C1 segment of cervical spinal cord (tissue), 14 donors: Measurements from ENCODE around the gene OR52M1.
"Not testable (repeated sequence)": the region's sequence is repeated elsewhere in the genome, so short reads cannot be mapped to it uniquely, and the experiment has no call there.

Source experiments
- DNase-seq, 14 donors: peaks; one replicate each; lab custom pipeline; 2025; lab: John Stamatoyannopoulos, UW

OR52M1 gene, protein sequence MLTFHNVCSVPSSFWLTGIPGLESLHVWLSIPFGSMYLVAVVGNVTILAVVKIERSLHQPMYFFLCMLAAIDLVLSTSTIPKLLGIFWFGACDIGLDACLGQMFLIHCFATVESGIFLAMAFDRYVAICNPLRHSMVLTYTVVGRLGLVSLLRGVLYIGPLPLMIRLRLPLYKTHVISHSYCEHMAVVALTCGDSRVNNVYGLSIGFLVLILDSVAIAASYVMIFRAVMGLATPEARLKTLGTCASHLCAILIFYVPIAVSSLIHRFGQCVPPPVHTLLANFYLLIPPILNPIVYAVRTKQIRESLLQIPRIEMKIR

GRCh38 chr11:4544891-4545290 is at the start of gene OR52M1:
Gene OR52M1, plus strand, starts transcription at chr11:4545191. Its CDS starts 0 bp downstream, at chr11:4545191.
- DNase-seq, result no peak

- no peak for DNase-seq
Measured at GRCh38 chr11:4495487-4495886, 49.5 kb upstream of the OR52M1 start.

DNA sequence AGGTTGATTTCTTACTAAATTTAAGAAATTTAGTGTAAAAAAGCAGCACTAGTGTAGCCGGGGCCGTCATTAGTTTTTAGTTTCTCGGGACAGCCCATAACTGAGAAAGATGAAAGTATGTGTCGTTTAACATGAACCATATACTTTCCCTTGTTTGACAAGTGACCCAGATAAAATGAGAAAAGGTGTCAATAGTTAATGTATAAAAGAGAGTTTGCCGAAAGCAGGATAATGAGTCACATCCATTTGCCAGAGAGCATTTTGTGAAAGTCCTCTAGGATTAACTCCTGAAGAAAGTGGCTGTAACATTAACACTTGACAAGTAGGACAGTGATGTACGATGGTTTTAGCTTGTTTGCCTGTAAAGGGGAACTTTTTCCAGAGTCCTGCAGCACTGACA is 49.0 kb upstream of the OR52M1 start:
- DNase-seq, result no peak

DNA sequence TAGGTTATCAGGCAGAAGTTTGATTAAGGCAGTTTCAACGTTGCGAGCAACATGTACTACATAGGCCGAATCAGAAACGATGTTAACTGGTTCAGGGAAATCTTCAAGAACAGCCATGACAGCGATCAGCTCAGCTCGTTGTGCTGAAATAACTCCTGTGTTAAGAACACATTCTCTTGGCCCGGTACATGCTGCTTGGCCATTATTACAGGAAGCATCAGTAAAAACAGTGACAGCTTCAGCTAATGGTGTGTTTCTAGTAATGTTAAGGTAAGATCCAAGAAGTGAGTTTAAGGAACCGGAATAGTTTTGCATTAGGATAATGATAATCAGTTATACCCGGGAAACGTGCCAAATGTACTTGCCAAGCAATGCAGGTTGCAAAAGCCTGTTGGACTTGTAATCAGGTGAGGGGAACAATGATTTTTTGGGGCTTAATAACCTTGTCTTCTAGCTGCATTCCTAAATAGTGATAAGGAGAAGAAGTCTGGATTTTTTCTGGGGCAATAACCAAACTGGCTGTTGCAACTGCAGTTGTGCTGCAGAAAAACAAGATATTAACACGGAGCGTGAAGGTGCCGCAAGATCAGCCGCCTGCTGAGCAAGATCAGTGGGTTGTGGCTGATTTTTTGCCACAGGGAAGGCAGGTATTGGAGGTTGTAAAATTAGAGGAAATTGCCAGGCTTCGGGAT is 48.3 kb upstream of the OR52M1 start:
- DNase-seq, result no peak

GRCh38 chr11:4508886-4509285 is 36.1 kb upstream of the OR52M1 start:
- no peak for DNase-seq

DNA sequence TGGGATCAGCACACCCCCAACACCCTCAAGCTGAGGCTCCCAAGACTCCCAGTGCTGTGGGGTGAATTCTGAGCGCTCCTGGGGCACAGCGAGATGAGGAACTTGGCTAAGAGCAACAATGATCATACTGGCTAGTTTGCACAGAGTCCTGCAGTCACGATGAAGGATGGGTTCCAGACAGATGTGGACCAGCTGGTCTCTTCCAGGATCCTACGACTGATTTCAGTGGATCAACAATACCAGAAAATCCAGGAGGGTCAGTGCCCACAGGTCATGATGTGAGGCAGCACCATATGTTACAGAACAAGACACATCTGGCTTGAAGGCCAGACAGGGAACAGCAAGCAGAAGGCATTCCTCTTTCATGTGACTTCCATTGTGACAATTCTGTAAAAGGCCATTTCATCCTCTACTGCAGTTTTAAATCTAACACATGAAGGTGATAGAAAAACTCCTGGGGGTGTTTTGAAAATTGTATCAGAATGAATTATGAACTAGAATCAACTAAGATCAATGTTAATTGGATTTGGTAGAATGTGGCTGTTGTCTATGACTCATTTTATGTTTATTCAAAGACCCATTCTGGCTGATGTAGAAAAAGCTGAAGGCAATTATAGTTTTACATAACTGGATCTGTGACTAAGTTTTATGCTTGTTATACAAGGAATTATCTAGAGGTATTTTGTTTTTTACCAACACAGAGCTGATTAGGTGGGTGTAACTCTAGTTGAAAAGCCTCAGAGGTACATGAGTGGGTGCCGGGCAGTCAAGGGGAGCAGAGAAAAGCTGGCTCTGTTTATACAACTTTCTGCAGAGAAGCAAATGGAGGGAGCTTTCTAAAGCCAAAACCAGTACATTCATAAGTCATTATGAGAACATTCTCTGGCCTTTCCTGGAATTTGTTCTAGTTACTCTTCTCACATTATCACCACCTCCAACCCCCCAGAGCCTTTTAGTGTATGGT is 33.4 kb upstream of the OR52M1 start:
- DNase-seq, result no peak

DNA sequence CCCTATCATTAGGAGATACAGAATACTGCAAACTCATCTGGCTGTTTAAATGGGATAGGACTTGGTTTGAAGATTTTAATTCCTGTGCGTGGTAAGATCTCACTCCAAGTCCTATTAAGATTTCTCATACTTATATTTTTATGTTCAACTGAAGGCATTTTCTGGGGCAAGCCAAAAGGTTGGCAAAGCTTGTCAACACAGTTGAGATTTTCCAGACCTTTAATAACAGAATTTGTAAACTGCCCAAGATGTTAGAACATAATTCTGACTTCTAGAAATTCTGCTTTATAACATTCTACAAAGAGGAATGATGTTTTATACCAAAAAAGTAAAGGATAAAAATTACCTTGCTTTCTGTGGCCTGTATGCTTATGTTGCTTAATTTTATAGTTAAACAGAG is 30.8 kb upstream of the OR52M1 start:
- DNase-seq, result no peak

DNA sequence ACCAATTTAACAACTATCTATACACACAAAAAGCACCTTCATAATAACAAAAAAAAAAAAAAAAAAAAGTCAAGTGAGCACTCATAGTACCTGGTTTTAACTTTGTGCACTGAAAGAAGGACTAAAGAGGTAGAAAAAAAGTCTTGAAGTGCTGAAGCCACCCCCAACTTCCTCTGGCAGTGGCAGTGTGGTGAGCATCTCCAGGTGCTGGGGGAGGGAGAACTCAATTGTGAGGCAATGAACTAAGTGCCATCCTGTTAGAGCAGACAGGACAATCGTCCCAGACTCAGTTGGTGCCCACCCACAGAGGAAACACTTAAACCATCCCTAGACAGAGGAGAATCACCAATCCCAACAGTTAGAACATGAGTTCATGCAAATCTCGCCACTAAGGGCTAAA is 22.7 kb upstream of the OR52M1 start:
- no peak for DNase-seq

- no peak for DNase-seq
Measured at GRCh38 chr11:4522752-4523151, 22.2 kb upstream of the OR52M1 start.

DNA sequence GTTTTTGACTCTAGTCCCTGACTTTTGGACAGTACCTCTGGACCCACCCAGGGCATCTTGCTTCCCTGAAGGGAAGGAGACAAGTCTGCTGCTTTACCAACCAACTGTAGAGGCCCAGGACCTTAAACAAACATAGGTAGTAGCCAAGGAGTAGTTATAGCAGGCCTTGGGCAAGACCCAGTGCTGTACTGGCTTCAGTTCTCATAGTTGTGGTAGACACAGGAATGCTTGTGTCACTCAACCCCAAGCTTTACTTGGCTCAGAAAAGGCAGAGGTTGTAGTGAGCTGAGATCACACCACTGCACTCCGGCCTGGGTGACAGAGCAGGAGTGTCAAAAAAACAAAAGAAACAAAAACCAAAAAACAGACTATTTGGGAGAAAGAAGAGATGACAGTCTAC is 21.3 kb upstream of the OR52M1 start:
- DNase-seq, result no peak

DNA sequence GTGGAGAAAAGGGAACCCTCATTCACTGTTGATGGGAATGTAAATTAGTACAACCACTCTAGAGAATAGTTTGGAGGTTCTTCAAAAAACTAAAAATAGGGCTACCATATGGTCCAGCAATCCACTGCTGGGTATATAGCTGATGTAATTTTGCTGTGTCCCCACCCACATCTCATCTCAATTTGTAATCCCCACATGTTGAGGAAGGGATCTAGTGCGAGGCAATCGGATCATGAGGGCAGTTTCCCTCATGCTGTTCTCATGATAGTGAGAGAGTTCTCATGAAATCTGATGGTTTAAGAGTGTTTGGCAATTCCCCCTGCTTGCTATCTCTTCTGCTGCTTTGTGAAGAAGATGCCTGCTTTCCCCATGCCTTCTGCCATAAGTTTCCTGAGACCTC is 17.1 kb upstream of the OR52M1 start:
- DNase-seq, result no peak

- not testable (repeated sequence) for DNase-seq
Measured at GRCh38 chr11:4531686-4532085, 13.3 kb upstream of the OR52M1 start.

DNA sequence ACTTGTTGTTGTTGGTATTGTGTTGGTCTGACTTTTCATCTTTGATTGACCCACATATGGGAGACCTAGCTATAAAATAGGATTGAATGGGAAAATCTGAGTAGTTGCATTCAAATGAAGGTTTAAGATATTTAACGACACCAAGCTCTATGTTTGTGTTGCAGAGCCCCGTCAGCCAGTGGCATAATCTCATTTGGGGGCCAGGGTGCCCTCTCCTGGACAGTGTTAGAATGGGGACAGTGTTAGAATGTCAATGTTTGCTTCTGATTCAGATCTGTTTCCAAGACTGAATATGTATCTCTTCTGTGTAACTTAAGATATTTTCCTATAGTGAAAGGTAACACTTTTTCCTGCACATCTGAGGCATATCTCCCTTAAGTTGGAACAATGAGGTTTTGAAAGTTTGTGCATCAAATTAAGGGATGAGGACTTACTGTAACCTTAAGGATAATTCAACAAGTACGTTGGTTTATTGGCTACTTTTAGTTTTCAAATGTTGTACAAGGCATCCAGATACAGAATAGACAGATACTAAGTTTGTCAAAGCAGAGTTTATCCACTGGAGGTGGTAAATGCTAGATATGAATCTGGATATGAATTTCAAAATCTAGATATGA is 5.3 kb upstream of the OR52M1 start:
- peak in 5 of 14 donors; percentile 1 to 25 (median 3) for DNase-seq

DNA sequence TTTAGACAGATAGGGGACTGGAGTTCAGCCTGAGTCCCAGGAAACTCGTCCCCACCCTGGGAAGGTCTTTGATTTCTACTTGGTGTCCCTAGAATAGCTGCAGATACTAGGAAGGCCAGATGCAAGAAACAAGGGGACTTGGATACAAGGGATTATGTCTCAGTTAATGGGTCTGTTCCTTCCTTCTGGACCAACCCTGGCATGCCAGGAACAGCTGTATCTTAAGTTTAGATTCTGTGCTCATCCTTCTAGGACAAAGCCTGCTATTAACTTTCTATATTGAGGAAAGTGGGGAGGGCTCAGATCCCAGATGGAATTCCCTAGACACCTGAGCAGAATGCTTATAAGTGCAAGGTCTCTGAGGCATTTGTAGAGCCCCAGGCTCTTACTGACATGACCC is 3.9 kb upstream of the OR52M1 start:
- no peak for DNase-seq

GRCh38 chr11:4543561-4543960 is 1.4 kb upstream of the OR52M1 start:
- DNase-seq, result no peak

DNA sequence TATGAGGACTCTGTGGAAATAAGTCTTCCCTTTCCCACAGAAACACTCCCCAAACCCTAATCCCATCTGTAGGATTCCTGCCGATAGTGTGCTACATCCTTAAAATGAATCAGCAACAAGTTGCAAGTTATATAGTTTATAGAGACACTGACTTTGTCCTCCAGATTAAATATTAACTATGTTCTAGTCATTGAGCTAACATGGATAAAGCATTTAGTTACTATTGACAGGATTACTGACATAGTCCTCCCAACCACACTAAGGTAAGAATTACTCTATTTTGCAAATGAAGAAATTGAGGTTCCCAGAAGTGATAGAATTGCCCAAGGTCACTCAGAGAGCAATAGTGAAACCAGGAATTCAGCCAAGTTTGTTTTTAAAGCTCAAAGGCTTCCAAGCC is 1.9 kb downstream of the OR52M1 start:
- DNase-seq, result no peak

DNA sequence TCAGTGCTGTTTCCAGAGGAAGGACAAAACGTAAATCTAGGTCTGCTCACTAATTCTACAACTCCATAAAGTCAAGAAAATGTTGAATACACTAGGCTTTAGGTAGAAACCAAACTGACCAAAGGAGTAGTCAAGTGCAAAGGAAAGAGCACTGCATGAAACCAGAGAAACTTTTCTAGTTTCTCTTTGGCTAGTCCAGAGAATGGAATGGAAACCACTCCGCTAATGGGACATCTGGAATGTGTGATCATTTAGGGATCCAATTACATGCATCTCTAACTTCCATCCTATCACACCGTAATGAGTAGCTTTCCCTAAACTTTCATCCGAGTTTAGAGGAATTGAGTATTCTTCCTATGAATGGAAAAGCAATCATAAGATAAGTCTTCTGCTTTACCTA is 2.4 kb downstream of the OR52M1 start:
- DNase-seq, result no peak

DNA sequence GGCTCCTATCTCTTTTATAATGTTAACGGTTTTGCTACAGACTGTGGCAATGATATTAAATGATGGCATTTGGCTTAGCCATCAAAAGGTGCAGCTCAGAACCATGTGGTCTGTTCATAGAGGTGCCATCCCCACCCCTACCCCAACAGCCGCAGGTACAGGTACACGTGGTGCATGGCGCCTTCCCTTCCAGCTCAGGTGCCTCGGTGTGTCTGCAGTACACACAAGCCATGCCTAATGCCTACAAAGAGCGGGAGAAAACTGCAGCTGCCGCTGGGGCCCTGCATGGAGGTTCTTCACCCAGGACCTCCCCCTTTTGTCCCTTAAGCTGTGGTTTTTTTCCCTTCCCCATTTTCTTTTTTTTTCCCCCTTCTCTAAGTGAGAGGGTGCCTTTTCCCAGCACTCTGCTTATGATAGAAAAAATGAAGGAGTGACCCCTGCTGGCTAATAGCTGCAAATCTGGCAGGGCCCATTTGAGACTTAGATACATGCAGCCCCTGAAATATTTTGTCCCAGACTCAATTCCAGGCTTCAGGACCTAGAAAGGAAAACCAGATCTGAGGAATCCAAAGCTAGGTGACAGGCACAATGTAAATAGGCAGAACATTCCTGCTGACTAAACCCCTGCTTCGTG is 6.5 kb downstream of the OR52M1 start:
- no peak for DNase-seq

DNA sequence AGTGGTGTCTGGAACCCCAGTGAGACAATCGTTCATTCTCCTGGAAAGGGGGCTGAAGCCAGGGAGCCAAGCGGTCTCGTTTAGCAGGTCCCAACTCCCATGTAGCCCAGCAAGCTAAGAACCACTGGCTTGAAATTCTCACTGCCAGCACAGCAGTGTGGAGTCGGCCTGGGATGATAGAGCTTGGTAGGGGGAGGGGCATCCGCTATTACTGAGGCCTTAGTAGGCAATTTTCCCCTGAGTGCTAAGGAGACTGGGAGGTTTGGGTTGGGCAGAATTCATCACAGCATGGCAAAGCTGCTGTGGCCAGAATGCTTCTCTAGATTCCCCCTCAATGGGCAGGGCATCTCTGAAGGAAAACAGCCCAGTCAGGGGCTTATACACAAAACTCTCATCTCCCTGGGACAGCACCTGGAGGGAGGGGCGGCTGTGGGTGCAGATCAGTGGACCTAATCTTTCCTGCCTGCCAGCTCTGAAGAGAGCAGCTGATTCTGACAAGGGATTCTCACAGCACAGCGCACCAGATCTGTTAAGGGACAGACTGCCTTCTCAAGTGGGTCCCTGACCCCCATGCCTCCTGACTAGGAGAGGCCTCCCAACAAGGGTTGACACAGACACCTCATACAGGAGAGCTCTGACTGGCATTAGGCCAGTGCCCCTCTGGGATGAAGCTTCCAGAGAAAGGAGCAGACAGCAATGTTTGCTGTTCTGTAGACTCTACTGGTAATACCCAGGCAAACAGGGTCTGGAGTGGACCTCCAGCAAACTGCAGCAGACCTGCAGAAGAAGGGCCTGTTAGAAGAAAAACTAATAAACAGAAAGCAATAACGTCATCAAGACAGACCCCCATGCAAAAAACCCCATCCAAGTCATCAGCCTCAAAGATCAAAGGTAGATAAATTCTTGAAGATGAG is 14.8 kb downstream of the OR52M1 start:
- no peak for DNase-seq

DNA sequence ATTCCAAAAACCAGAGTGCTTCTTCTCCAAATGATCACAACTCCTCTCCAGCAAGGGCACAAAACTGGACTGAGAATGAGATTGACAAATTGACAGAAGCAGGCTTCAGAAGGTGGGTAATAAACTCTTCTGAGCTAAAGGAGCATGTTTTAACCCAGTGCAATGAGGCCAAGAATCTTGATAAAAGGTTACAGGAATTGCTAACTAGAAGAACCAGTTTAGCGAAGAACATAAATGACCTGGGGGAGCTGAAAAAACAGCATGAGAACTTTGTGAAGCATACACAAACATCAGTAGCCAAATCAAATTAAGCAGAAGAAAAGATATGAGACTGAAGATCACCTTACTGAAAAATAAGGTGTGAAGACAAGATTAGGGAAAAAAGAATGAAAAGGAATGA is 15.5 kb downstream of the OR52M1 start:
- no peak for DNase-seq
